ENCODE measurements around the gene CHRM4. TPM values are rescaled to one million over a fixed set of nuclear protein-coding genes. Genes with fewer than 3 reads are reported as not detected.

CHRM4 gene
- total and polyA plus RNA-seq, 2 of the 13 experiments (the other 11 are each of a cell fraction or from before 2014, with no cell fraction given): 0.13 to 0.21 TPM

- intact Hi-C loops (cut with micrococcal nuclease; ENCODE audit: unreplicated experiment): no loop called here
- peaks cover 4% of the 10 kb centered on the region; the same call in 1 of the 2 replicates for H3K4me1 ChIP-seq (ENCODE audit: insufficient read depth, low read length)
Measured at GRCh38 chr11:46336563-46337180, 54.9 kb downstream of the CHRM4 start.

More at GRCh38 chr11:46336563-46337180, 54.9 kb downstream of the CHRM4 start:
- Histone ChIP-seq H3K27me3 (ENCODE audit: control insufficient read depth in 1 of 2, insufficient read depth in 2 of 2, low read length in 2 of 2) (peaks cover 16 to 87% of the 10 kb centered on the region in 2 experiments), H2AFZ (ENCODE audit: low read length) (no peak overlapping the region), H3K9me3 (ENCODE audit: low read length) (no peaks in the 10 kb centered on the region), H3K36me3 (replicated peaks in 1 of 2; ENCODE audit: control insufficient read depth in 1 of 2, insufficient read depth in 2 of 2, low read length in 2 of 2) (no peaks in the 10 kb centered on the region), H4K20me1 (ENCODE audit: insufficient read depth, low read length) (peaks cover 7% of the 10 kb centered on the region; the same call in 1 of the 2 replicates), H3K4me3 (replicated peaks in 1 of 3; ENCODE audit: insufficient read depth in 1 of 3, low read depth in 2 of 3, low read length in 3 of 3) (no peak overlapping the region), H3K79me2 (ENCODE audit: insufficient read depth, low read length) (no peaks in the 10 kb centered on the region), H3K9ac (ENCODE audit: insufficient read depth, low read depth, low read length) (no peak overlapping the region), H3K4me2 (ENCODE audit: low read depth, low read length) (no peak overlapping the region), H3K27ac (ENCODE audit: extremely low read length, insufficient read depth, low read length) (no peak overlapping the region)
- DNase-seq (ENCODE audit: low spot score) (no peak), FAIRE-seq (no peak), ATAC-seq (no peak)
- BruUV-seq (replicated peaks): no TSS peak
- ChIA-PET CTCF (ENCODE audit: low intra/inter-chr PET ratio, low total read pairs) (no interaction called here), POLR2A (no interaction called here)
- in situ Hi-C loops (cut with HindIII; ENCODE audit: extremely low pct_ligation_motif_present, low pct_unique_long_range_greater_than_20kb): no loop called here
- WGBS (ENCODE audit: low lambda C conversion rate): 8% methylated on average over 12 of the region's 12 CpGs
- no peak for TF ChIP-seq GPN1 (CRISPR knock-in tag; IDR thresholded peaks at IDR 0.05; ENCODE audit: borderline replicate concordance)
- TF ChIP-seq ZBTB34 (CRISPR knock-in tag; IDR thresholded peaks at IDR 0.05): no peak
- 0 out of 2 replicates have a peak, but pooled peaks have one; percentile 17 for TF ChIP-seq ZNF770 (CRISPR knock-in tag; IDR thresholded peaks at IDR 0.05)
- TF ChIP-seq ZNF138 (CRISPR knock-in tag; IDR thresholded peaks at IDR 0.05; ENCODE audit: low read depth): no peak
- TF ChIP-seq CEBPB (IDR thresholded peaks at IDR 0.05; ENCODE audit: borderline replicate concordance, low read depth, low read length): peak; percentile 64
